SW 1271 (cell line): ENCODE measurements around the gene KCNJ12.
"Not testable (repeated sequence)": the region's sequence is repeated elsewhere in the genome, so short reads cannot be mapped to it uniquely, and the experiment has no call there.

Experiments used
- DNase-seq, 2 experiments: peaks; one replicate each; lab custom pipeline; 2025; lab: John Stamatoyannopoulos, UW

KCNJ12 gene

DNA sequence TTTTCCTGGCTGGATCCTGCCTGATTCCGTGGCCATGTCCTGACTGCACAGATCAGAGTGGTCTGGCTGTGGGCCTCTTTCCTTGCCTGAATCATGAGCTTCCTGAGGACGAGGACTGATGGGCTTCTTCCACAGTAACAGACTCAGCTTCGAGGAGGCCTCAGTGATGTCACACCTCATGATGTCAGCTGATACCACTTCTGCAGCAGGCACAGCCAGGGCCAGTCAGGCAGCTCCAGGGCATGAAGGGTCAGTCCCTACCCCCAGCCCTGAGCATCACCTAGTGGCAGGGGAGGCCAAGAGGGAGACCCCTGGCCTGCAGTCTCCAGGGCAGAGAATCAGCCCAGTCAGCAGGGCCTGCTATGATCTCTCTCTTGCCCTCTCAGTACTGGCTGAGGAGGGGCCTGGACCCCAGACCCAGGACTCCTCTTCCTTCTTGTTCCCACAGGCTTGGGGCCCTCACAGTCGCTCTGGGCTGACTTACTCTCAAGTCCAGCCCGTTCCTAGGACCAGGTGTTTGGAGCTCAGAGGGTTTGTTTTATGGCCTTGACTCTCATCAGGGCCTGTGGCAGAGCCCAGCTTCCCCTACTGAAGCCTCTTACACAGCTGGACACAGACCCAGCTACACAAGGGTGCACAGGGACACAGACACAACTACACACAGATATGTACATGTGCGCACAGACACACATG is 26.7 kb upstream of the KCNJ12 start:
- not testable (repeated sequence) for DNase-seq

DNA sequence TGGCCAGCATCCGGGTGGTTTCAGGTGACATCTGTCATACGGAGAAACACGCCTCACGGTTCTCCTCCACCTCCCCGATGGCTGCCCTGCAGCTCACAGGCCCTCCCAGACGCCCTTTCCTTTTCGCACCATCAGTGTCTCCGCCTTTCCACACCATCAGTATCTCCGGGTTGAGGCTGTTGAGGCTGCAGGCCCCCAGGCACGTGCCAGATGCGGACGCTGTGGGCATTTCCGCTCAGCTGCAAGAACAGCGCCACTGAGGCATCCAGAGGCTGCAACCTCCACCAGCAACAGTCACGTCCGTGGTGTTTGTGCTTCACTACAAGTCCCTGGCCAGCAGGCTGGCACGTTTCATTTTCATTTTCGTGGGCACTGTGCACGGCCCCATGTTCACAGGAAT is 25.7 kb upstream of the KCNJ12 start:
- DNase-seq = not testable (repeated sequence)

GRCh38 chr17:21351366-21352065 is 24.6 kb upstream of the KCNJ12 start:
- no peak for DNase-seq

GRCh38 chr17:21352221-21352980 is 23.8 kb upstream of the KCNJ12 start:
- DNase-seq = no peak

DNA sequence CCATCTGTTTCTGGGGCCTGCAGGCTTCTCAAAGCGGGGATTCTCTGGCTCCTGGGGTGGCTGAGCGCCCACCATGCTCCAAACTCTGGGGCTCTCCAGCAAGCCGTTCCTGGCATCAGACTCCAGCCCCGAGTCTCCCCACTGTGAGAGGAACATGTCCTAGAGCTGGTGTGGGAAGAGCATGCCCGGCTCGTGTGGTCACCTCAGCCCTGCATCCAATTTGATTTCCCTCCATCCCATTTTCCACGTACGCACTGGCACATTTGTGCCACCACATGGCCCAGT is 23.2 kb upstream of the KCNJ12 start:
- no peak for DNase-seq

DNA sequence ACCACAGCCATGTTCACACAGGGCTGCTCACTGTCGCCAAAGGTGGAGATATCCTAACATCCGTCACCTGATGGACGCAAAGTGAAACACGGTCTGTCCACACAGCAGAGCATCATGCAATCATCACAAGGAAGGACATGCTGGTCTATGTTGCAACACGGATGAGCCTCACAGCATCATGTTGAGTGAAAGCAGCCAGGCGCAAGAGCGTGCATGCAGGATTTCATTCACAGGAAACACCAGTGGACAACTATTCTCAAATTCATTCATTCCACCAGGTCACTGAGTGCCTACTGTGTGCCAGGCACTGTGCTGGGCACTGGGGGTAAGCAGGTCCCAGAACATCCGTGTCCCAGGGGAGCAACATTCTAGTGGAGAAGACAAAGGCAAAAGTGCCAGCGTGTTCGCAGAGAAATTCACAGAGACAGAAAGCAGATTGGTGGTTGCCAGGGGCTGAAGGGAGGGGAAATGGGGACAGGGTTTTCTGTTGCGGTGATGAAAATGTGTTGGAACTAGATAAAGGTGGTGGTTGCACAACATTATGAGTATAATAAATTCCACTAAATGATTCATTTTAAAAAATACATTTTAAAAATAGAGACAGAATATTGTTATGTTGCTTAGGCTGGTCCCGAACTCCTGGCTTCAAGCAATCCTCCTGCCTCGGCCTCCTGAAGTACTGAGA is 22.7 kb upstream of the KCNJ12 start:
- DNase-seq = no peak

DNA sequence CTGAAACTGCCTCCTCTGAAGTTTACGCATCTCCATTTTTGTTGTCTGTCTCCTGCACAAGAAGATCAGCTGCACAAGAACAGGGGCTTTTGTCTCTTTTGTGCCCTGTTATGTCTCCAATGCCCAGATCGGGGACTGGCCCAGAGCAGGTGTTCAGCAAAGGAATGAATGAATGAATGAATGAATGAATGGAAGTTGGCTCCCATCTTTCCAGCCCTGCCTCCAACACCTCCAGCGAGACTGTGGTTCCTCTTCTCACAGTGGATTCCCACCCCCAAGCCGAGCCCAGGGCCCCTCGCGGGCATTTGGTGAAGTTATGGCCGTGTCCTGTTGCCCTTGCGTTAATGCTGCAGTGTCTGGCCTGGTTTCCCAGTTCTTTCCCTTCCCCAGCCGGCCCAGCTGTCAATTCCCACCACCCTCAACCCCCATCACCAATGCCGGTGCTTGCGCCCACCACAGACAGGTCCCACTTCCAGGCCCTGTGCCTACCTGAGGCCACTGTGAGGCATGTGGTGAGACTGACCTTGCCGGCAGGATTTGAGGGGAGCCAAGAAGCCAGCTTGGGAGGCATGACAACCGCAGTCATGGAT is 21.3 kb upstream of the KCNJ12 start:
- no peak for DNase-seq

GRCh38 chr17:21355586-21355985 is 20.6 kb upstream of the KCNJ12 start:
- no peak for DNase-seq

GRCh38 chr17:21356537-21357127 is 19.5 kb upstream of the KCNJ12 start:
- no peak for DNase-seq

DNA sequence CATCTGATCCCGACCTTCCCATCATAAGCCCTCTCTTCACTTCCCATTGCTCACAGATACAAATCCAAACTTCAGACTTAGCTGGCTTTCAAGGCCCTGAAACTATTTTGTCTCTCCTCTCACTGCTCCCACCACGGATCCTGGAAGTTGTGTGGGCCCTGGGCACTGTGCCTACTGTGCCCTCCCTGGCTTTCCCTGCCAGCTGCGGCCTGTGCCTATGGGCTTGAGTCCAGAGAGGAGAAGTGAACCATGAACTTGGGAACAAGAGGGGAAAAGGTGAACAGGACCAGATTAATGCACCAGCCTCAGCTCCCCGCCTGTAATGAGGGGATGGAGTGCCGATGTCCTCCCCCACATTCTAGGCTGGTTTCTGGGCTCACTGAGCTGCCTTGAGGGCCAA is 18.9 kb upstream of the KCNJ12 start:
- DNase-seq = no peak

GRCh38 chr17:21357696-21358656 is 18.2 kb upstream of the KCNJ12 start:
- no peak for DNase-seq

GRCh38 chr17:21358682-21359482 is 17.3 kb upstream of the KCNJ12 start:
- DNase-seq = no peak

DNA sequence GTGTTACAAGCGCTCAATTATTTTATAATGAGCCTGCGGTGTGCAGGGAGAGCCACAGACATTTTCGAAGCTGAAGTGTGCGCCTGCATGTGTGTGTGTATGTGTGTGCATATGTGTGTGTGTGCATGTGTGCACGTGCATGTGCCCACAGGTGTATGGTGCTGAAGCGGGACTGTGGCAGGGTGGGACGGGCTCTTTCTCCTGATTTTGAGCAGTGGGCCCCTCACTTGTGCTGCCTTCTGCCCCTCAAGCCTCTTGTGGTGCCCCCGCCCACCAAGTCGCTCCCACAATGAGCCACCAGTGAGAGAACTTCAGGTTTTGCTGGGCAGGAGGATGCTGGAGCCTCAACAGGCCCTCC is 16.7 kb upstream of the KCNJ12 start:
- DNase-seq = no peak

DNA sequence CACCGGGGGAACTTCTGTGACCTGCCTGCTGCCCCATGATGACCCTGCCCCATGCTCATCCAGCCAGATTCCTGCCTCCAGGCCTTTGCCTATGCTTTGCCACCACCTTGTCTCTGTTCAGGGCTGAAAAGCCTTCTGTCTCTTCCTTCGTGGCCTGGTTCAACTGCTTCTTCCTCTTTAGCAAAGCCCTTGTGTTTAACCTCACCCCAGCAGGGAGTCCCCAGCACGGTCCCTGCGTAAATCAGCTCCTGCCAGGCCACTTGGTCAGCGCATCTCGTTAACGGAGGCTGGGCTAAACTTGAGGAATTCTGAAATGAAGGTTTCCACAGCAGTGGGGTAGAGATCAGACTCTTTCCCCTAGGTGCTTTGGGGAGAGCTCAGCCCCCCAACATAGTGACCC is 16.1 kb upstream of the KCNJ12 start:
- DNase-seq = no peak

DNA sequence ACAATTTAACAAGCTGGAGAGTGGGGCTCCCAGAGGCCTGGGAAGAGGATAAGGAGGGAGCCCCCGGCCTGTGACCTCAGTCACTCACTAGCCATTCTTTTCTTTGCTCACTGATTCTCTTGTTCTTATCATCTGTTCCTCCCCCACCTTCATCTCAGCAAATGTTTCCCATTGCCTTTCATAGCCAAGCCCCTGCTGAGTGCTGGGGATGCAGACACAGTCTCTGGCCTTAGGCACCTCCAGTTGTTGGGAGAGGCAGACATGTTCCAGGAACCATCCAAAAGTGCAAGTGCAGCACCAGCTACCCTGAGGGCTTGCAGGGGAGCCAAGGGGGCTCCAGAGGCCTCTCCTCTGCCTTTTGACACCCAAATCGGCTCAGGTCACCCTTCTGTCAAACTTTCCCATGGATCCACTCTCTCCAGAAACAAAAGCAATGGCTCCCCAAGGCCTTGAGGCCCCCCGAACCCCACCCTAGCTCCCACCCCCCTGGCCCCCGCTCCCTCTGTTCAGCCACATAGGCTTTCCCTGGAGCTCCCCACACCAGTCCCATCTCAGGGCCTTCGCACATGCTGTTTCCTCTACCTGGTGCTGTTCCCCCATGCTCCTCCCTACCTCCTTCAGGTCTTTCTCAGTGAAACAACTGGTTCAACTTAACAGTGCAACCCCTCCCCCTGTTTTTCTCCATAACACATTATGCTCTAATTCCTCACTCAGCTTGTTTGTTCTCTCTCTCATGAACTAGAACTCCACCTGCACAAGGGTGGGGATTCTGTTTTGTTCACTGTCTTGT is 14.9 kb upstream of the KCNJ12 start:
- no peak for DNase-seq

GRCh38 chr17:21362331-21362931 is 13.7 kb upstream of the KCNJ12 start:
- DNase-seq = no peak

DNA sequence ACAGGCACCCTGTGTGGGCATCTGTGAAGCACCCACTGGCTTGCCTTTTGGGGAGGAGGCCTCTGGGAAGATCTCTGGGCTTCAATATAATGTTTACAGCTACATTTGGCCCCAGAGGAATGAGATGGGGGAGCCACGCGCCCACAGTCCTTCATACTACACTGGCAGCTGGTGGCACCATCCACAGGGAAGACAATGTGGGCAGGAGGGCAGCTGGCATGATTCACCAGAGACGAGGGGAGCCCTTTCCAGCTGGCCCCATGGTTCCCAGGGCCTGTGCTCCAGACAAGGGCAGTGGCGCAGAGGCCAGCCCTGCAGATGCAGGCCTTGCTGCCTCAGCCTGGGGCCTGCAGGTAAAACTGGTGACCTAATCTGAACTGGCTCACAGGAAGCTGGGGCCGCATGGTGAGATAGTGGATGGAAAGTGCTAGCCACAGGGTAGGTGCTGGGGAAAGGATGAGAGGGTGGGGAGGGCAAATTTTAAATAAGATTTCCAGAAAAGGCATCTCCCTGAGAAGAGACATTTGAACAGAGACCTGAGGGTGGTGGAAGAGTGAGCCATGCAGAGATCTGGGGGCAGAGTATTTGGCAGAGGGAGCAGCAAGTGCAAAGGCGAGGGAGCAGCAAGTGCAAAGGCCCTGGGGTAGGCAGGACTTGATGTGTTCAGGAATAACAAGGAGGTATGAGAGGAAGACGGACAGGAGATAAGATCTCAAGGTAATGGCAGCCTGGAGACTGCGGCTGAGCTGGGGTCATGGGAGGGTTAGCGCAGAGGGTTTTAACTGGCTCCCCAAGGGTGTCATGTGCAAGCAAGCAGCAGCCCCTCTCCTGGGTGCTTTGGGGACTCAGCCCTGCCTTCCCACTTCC is 12.1 kb upstream of the KCNJ12 start:
- DNase-seq = no peak

- no peak for DNase-seq
Measured at GRCh38 chr17:21365016-21365415, 11.1 kb upstream of the KCNJ12 start.
